ENCODE results near the gene NOC2L. TPM values are rescaled to one million over a fixed set of nuclear protein-coding genes. Genes with fewer than 3 reads are reported as not detected.
A peak's percentile ranks its signal among the peaks of the same experiment; 100 is the strongest.

Gene NOC2L
- total RNA-seq, 1 experiment from 2014 or later, result 214 TPM

DNA sequence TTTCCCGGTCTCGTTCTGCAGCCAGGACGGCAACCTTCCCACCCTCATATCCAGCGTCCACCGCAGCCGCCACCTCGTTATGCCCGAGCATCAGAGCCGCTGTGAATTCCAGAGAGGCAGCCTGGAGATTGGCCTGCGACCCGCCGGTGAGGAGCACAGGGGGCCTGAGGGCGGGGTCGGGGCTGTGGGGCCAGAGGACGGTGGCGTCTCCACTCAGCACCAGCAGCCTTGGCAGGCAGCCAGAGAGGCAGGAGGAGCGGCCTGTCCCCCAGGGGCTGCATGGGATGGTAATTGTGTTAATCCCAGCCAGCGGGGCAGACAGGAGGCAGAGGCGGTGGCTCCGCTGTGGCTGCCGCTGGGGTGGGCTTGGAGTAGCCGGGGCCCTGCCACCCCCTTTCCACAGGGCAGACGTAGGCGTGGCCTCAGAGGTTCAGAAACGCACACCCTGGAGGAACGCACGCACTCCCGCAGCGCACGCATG lies 23.3 kb downstream of the NOC2L start:
- Histone ChIP-seq H3K9me3 (ENCODE audit: low read depth, low read length, poor library complexity, severe bottlenecking) (no peaks in the 10 kb centered on the region), H3K36me3 (ENCODE audit: insufficient read depth, low read length, poor library complexity, severe bottlenecking) (no peaks in the 10 kb centered on the region), H3K4me1 (ENCODE audit: insufficient read depth, low read length, poor library complexity, severe bottlenecking) (peaks cover 79% of the 10 kb centered on the region), H3K27ac (ENCODE audit: low read depth, low read length, poor library complexity, severe bottlenecking) (peak overlapping the region; percentile 57), H3K27me3 (replicated peaks; ENCODE audit: insufficient read depth, low read depth, low read length, poor library complexity) (no peaks in the 10 kb centered on the region), H3K4me3 (ENCODE audit: low read depth, low read length, poor library complexity, severe bottlenecking) (peak overlapping the region; percentile 18)
- CTCF ChIA-PET, result no interaction called here
- intact Hi-C loops (cut with micrococcal nuclease; ENCODE audit: unreplicated experiment), result no loop called here
- POLR2A ChIA-PET (ENCODE audit: low non-redundant PET), result no interaction called here
- TF ChIP-seq EZH2 (IDR thresholded peaks at IDR 0.05; ENCODE audit: borderline replicate concordance, low read depth, low read length, poor library complexity, severe bottlenecking), result no peak
- TF ChIP-seq, protein P1, sequence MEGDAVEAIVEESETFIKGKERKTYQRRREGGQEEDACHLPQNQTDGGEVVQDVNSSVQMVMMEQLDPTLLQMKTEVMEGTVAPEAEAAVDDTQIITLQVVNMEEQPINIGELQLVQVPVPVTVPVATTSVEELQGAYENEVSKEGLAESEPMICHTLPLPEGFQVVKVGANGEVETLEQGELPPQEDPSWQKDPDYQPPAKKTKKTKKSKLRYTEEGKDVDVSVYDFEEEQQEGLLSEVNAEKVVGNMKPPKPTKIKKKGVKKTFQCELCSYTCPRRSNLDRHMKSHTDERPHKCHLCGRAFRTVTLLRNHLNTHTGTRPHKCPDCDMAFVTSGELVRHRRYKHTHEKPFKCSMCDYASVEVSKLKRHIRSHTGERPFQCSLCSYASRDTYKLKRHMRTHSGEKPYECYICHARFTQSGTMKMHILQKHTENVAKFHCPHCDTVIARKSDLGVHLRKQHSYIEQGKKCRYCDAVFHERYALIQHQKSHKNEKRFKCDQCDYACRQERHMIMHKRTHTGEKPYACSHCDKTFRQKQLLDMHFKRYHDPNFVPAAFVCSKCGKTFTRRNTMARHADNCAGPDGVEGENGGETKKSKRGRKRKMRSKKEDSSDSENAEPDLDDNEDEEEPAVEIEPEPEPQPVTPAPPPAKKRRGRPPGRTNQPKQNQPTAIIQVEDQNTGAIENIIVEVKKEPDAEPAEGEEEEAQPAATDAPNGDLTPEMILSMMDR (conservative IDR thresholded peaks at IDR 0.05; ENCODE audit: low read depth, low read length), result no peak
- BruUV-seq (replicated peaks), result no TSS peak
- DNase-seq (ENCODE audit: low spot score), result peak; percentile 93

DNA sequence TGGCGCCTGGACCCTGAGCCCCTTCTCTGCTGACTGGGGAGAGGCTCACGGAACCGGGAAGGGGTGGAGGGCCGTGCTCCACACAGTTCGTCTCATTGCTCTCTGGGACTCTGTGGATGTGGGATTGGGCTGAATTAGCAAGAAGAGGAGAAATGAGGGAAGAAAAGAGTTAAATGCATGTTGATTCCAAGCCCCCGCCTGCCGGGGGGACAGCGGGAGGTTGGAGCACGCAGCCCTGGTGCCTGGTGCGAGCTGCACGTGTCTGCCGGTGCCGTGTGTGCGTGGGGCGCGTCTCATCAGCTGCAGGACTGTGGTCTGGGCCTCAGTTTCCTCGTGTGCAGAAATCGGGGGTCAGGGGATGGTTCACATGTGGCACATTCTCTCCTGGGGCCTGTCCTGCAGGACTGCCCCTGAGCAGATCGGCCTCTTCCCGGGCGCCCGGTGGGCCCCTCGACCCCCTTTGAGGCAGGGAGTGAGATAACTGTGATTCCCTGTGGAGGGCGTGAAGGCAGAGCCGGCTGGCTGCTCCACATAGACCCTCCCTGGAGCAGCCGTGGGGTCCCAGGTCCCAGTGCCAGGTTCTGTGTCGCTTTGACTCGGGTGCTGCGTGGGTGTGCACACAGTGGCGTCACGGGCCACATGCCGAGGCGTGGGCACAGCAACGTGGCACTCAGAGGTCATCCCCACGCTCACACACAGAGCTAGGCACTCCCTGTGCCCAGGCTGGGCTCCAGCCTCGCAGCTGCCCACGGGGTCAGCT lies 23.9 kb downstream of the NOC2L start:
- DNase-seq (ENCODE audit: low spot score), result peak; percentile 82
- CTCF ChIA-PET, result no interaction called here
- Histone ChIP-seq H3K4me3 (ENCODE audit: low read depth, low read length, poor library complexity, severe bottlenecking) (peak overlapping the region; percentile 18), H3K4me1 (ENCODE audit: insufficient read depth, low read length, poor library complexity, severe bottlenecking) (peaks cover 73% of the 10 kb centered on the region), H3K9me3 (ENCODE audit: low read depth, low read length, poor library complexity, severe bottlenecking) (no peaks in the 10 kb centered on the region), H3K36me3 (ENCODE audit: insufficient read depth, low read length, poor library complexity, severe bottlenecking) (no peaks in the 10 kb centered on the region), H3K27ac (ENCODE audit: low read depth, low read length, poor library complexity, severe bottlenecking) (peak overlapping the region; percentile 57), H3K27me3 (replicated peaks; ENCODE audit: insufficient read depth, low read depth, low read length, poor library complexity) (no peaks in the 10 kb centered on the region)
- TF ChIP-seq, protein P1 (conservative IDR thresholded peaks at IDR 0.05; ENCODE audit: low read depth, low read length), result no peak
- no peak for TF ChIP-seq EZH2 (IDR thresholded peaks at IDR 0.05; ENCODE audit: borderline replicate concordance, low read depth, low read length, poor library complexity, severe bottlenecking)
- intact Hi-C loops (cut with micrococcal nuclease; ENCODE audit: unreplicated experiment), result no loop called here
- no TSS peak for BruUV-seq (replicated peaks)
- POLR2A ChIA-PET (ENCODE audit: low non-redundant PET), result no interaction called here

DNA sequence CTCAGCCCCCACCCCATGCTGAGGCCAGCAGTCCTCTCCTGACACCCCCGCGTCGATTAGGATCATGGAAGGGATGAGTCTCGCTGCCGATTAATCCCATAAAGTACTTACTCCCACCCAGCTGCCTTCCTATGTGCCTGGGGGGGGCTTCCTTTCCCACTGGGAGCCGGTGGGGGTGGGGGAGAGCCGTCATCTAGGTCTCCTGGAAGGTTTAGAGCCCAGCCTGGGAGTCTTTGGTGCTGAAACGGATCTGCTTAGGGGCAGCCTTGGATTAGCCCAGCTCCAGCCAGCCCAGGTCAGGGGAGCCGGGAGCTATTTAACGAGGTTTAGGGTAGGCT lies 25.5 kb downstream of the NOC2L start:
- TF ChIP-seq, protein P1 (conservative IDR thresholded peaks at IDR 0.05; ENCODE audit: low read depth, low read length), result no peak
- no peak for TF ChIP-seq EZH2 (IDR thresholded peaks at IDR 0.05; ENCODE audit: borderline replicate concordance, low read depth, low read length, poor library complexity, severe bottlenecking)
- BruUV-seq (replicated peaks), result no TSS peak
- ChIA-PET CTCF (no interaction called here), POLR2A (ENCODE audit: low non-redundant PET) (interaction anchor here (0.6 kb wide), 1 partner anchor 38 kb away, joined by 7 read pairs; no protein-coding TSS in a partner anchor)
- H3K36me3 ChIP-seq (ENCODE audit: insufficient read depth, low read length, poor library complexity, severe bottlenecking), result no peaks in the 10 kb centered on the region
- no peaks in the 10 kb centered on the region for H3K9me3 ChIP-seq (ENCODE audit: low read depth, low read length, poor library complexity, severe bottlenecking)
- H3K4me1 ChIP-seq (ENCODE audit: insufficient read depth, low read length, poor library complexity, severe bottlenecking), result peaks cover 63% of the 10 kb centered on the region
- no peak overlapping the region for H3K27ac ChIP-seq (ENCODE audit: low read depth, low read length, poor library complexity, severe bottlenecking)
- H3K27me3 ChIP-seq (replicated peaks; ENCODE audit: insufficient read depth, low read depth, low read length, poor library complexity), result no peaks in the 10 kb centered on the region
- H3K4me3 ChIP-seq (ENCODE audit: low read depth, low read length, poor library complexity, severe bottlenecking), result no peak overlapping the region
- intact Hi-C loops (cut with micrococcal nuclease; ENCODE audit: unreplicated experiment), result no loop called here
- DNase-seq (ENCODE audit: low spot score), result peak; percentile 77
